ENCODE measurements around the gene KCNV2.

KCNV2 gene

GRCh38 chr9:2722715-2723114, 5.4 kb downstream of the KCNV2 start:
- DNase-seq = no peak

DNA sequence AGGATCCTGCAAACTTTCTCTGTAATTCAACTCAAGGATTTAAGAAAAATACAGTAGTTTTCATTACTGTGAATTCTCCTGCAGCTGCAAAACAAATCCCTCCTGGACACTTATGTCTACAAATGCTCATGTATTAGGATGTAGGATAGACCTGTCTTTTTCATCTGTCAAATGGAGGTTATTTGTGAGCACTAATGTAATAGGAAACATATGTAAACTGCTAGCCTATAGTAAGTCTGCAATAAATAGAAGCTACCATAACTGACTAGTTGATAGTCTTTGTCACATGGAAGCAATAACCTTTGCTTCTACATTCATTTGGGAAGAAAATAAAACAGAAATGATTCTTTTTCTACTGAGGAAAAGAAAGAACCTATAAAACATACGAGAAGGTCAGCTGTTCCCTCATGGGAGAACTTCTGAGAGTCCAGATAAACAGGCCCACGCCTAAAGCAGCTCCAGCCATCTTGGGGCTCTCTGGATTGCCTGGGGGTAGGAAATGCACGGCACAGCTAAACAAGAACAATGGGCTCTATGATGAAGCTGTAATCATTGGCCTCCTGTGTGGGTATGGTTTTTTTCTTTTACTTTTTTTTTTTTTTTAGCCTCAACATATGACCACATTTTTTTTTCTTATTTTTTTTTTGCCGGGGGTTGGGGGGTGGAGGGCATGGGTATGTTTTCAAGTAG, 6.2 kb downstream of the KCNV2 start:
- DNase-seq = no peak

DNA sequence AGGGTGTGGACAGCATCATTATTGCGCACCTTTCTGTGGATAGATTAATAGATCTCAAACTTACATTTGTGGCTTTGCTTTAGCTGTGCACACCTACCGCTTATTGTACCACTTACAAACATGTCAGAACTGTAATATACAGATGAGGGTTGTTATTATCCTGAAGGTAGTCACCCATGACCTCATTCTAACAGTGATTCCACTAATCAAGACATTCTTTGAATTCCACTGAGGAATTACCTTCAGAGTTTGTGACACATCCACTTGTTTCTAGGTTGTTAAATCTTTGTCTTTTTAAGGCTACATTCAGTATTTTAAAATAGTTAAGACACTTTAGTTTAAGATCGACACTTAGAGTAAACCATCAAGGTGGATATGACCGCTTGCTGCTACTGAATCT, 7.8 kb downstream of the KCNV2 start:
- DNase-seq = no peak

DNA sequence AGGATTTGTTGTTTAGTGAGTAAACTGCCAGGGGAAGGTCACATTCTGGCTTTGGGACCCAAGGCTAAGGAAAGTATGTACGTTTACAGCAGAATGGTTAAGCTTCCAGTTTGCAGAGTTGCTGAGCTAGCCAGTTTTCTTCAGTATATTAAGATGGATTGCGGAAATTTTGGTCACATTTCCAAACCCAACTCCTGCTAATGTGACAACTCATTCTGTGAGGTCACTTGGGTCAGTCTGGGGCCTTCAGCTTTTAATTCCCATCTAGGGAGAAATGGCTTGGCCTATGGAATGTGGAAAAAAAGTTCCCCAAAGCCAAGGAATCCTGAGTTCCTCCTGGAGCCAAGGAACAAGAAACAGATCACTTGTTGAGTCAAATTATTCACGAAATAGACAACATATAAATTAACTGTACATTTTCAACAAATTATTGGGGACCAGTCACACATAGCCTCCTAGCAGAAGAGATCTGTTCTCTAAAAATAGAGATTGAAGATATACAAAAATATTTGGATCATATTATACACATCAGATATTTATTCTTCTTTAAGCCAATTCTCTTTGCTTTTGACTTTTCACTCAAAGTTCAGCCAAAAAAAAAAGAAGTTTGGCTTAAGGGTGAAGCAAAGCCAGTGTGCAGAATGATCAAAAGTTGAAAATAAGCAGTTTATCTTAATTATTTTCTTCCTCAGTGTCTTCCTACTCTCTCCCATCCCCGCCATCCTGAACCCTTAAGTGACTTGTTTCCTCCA, 8.8 kb downstream of the KCNV2 start:
- no peak for DNase-seq

GRCh38 chr9:2726650-2727340, 9.5 kb downstream of the KCNV2 start:
- peak; percentile 18 for DNase-seq

DNA sequence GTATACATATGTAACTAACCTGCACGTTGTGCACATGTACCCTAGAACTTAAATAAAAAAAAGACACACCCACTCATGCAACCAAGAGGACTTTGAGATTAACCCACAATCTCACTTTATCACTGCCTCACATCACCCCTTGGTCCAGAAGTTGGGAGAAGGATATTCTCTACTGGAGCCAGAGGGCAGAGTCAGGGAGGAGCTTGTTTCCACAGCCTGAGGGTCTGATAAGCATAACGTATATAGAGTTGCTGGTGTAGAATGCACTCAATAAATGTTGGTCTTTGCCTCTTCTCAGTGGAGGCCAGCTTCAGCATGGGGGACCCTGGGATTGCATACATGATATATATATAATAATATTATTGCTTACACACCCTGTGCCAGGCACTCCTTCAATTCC, 10.1 kb downstream of the KCNV2 start:
- no peak for DNase-seq

- peak; percentile 31 for DNase-seq
Observed at GRCh38 chr9:2727966-2728613, 10.8 kb downstream of the KCNV2 start.

DNA sequence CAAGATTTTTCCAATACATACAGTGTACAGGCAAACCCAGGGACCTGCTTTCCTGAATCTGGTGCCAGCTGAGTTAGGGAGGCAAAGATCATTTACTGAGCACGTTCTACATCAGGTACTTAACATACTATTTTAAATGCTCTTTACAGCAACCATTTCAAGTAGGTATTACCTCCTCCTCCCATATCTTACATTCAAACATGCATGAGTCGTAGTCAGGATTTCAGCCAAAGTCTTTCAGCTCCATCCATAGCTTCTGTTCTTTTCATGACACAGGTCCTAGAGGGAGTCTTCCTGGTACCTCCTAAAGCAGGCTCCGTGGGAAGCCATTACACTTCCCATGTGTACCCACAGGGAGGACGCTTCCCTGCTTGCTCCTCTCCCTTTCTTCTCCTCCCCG, 11.7 kb downstream of the KCNV2 start:
- no peak for DNase-seq

GRCh38 chr9:2729721-2730120, 12.4 kb downstream of the KCNV2 start:
- no peak for DNase-seq

GRCh38 chr9:2730971-2731370, 13.7 kb downstream of the KCNV2 start:
- DNase-seq = no peak

DNA sequence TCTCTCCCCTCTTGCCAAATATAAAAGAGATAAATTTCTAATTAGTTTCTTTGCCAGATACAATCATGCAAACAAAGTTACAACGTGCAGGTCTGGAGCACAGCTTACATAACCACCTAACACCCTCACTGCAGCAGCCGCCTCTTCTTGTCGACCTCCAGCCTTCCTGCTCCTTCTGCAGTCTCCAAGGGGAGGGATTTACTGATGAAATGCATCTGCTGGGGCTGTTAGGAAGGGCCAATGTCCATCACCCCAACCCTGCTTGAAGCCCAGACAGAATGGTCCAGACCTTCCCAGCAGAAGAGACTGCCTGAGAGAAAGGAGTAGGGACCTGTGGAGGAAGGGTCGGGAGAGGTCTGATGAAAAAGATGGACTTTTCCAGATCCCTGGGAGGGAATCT, 15.2 kb downstream of the KCNV2 start:
- DNase-seq = no peak

DNA sequence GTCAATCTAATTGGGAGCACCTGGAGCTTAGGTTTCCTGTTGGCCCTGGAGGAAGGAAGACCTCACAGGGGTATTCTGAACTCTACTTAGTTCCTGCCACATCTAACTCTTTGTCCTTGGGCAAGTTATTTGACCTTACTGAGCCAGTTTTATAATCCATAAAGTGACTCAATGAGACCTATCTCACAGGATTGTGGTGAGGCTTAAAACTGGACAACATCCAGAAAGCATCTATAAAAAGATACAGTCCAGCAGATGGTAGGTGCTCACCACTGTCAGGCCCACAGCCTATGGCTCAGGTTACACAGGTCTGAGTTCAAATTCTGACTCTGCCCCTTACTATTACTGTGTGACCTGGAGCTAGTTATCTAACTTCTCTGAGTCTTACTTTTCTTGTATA, 23.3 kb downstream of the KCNV2 start:
- no peak for DNase-seq

DNA sequence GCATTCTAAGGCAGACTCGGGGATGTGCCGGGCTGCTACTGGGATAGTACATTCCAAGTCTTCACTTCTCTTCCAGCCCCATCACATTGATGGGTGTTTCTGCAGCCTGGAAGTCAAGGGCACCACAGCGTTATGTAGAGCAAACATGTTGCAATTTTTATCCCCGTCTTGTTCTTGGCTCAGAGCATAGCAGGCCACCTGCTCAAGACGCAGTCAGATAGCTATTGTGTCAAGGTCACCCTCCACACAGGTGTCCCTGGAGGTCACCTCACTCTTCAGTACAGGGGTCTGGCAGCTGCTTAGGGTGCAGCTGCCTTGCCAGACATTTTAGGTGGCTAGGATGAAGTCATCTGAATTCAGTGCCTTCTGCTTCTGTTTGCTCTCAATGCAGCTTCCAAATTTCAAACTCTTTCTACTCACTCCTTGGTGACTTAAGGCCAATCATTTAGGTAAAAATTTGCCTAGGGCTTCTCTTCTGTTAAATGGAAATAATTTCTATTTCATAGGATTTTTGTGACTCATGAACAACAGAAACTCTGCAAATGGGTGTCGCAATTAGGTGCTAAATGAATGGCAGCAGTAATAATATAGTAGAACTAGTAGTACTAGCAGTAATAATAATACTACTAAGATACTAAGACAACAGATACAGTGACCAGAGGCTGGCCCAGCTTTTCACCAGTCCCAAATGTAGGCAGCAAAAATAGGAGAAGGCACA, 24.3 kb downstream of the KCNV2 start:
- no peak for DNase-seq

- DNase-seq = no peak
Observed at GRCh38 chr9:2742214-2742613, 24.9 kb downstream of the KCNV2 start.

DNA sequence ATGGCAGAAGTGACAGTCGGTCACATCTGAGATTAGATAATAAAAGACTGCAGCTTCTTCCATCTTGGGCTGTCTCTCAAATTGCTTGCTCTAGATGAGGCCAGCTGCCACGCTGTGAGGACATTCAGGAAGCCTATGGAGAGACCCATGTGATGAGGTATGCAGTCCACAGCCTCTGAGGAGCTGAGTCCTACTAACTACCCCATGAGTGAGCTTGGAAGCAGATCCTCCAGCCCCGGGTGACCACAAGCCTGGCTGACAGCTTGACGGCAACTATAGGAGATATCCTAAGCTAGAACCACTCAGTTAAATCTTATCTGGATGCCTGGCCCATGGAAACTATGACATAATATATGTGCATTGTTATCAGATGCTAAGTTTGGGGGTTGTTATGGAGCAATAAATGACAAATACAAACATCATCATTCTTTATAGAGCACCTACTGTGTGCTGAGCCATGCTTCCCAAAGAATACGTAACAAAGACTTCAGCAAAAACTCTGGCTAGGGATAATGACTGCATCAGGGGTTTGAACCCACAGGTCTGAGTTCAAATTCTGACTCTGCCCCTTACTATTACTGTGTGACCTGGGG, 26.7 kb downstream of the KCNV2 start:
- DNase-seq = no peak

- DNase-seq = no peak
Observed at GRCh38 chr9:2745560-2746380, 28.5 kb downstream of the KCNV2 start.

GRCh38 chr9:2749485-2749884, 32.2 kb downstream of the KCNV2 start:
- DNase-seq = no peak

GRCh38 chr9:2755285-2755684, 38.0 kb downstream of the KCNV2 start:
- no peak for DNase-seq

DNA sequence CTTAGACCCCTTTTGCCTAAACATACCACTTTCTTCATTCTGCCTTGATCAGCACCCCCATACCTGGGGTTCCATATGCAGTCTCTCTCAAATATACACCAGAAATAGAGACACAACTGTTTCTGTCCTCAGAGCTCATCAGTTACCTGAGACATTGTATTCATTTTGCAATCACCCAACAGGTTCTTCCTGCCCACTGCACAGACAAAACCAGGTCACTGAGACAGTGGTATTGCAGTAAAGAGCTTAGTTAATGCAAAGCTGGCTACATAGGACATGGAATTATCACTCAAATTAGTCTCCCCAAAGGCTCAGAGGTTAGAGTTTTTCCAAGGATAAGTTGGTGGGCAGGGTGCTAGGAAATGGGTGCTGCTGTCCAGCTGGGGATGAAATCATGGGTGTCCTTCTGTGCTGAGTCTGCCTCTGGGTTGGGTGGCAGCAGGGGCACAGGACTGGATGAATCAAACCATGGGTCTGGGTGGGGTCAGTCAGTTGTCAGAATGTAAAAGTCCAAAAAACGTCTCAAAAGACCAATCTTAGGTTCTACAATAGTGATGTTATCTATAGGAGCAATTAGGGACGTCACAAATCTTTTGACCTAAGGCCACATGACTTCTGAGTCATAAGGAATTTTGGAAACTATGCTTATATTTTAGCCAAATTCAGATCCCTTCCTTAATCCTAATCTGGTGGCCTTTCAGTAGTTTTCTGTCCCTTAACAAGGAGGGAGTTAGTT, 41.0 kb downstream of the KCNV2 start:
- no peak for DNase-seq

DNA sequence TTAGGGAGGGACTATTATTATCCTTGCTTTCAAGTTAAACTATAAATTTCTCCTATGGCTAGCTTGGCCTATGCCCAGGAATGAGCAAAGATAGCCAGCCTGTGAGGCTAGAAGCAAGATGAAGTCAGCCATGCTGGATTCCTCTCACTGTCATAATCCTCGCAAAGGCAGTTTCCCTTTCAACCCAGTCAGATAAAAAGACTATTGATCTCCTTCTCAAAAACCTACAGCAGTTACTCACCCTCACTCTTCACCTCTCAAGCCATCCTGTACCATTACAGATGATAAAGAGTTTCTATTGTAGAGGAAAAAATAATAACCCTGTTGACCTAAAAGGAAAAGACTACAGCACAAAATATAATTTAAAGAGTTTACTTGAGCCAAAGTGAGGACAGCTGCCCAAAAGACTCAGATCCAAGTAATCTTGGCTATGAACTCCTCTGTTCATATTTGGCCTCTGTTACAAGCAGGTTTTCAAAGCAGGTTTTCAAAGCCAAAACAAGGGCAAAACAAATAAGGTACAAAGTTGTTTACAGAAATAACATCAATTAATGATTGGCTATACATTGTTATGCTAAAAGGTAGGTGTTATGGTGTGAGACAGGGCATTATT, 41.7 kb downstream of the KCNV2 start:
- DNase-seq = no peak
